SH-SY5Y (cell line): Measurements from ENCODE around the gene VPS13D.
A peak's percentile ranks its signal among the peaks of the same experiment; 100 is the strongest.

Experiments used
- GATA2 ChIP-seq: IDR thresholded peaks from 2 replicates; pipeline ENCODE4 v1.6.1; 2011; ENCODE audit warnings: mild to moderate bottlenecking, low read depth, low read length
- GATA3 ChIP-seq: IDR thresholded peaks from 2 replicates; pipeline ENCODE4 v1.6.1; 2011; ENCODE audit warnings: low read depth, mild to moderate bottlenecking, low read length, moderate library complexity

Gene VPS13D

GRCh38 chr1:12464045-12464461 is 234.2 kb downstream of the VPS13D start:
- TF ChIP-seq GATA2 (no peak), GATA3 (no peak)

- no peak for TF ChIP-seq GATA3
- no peak for TF ChIP-seq GATA2
Measured at GRCh38 chr1:12464598-12465056, 234.8 kb downstream of the VPS13D start.

- TF ChIP-seq GATA2 (no peak), GATA3 (no peak)
Measured at GRCh38 chr1:12465126-12465525, 235.3 kb downstream of the VPS13D start.

GRCh38 chr1:12466816-12467215 is 237.0 kb downstream of the VPS13D start:
- TF ChIP-seq GATA3 (no peak), GATA2 (no peak)

- TF ChIP-seq GATA3 (no peak), GATA2 (no peak)
Measured at GRCh38 chr1:12467570-12468286, 237.9 kb downstream of the VPS13D start.

GRCh38 chr1:12468323-12468722 is 238.5 kb downstream of the VPS13D start:
- no peak for TF ChIP-seq GATA2
- TF ChIP-seq GATA3 = no peak

- TF ChIP-seq GATA2 = no peak
- no peak for TF ChIP-seq GATA3
Measured at GRCh38 chr1:12469493-12469892, 239.7 kb downstream of the VPS13D start.

- TF ChIP-seq GATA2 (no peak), GATA3 (no peak)
Measured at GRCh38 chr1:12469990-12470389, 240.2 kb downstream of the VPS13D start.

- TF ChIP-seq GATA3 (no peak), GATA2 (no peak)
Measured at GRCh38 chr1:12472156-12472797, 242.4 kb downstream of the VPS13D start.

- TF ChIP-seq GATA3 (no peak), GATA2 (peak; percentile 51)
Measured at GRCh38 chr1:12472798-12473551, 243.1 kb downstream of the VPS13D start.

GRCh38 chr1:12473596-12474362 is 243.9 kb downstream of the VPS13D start:
- TF ChIP-seq GATA3 = no peak
- no peak for TF ChIP-seq GATA2

- TF ChIP-seq GATA3 = no peak
- no peak for TF ChIP-seq GATA2
Measured at GRCh38 chr1:12475101-12475500, 245.3 kb downstream of the VPS13D start.

GRCh38 chr1:12475530-12475934 is 245.7 kb downstream of the VPS13D start:
- TF ChIP-seq GATA2 = no peak
- TF ChIP-seq GATA3 = no peak

- TF ChIP-seq GATA3 (no peak), GATA2 (no peak)
Measured at GRCh38 chr1:12475947-12476346, 246.1 kb downstream of the VPS13D start.
